ENCODE data around the gene E2F1. TPM values are rescaled to one million over a fixed set of nuclear protein-coding genes. Genes with fewer than 3 reads are reported as not detected.

The E2F1 gene
- total and polyA plus RNA-seq, 3 experiments from 2014 or later, result 0.52 to 72.3 (median 68.8) TPM

DNA sequence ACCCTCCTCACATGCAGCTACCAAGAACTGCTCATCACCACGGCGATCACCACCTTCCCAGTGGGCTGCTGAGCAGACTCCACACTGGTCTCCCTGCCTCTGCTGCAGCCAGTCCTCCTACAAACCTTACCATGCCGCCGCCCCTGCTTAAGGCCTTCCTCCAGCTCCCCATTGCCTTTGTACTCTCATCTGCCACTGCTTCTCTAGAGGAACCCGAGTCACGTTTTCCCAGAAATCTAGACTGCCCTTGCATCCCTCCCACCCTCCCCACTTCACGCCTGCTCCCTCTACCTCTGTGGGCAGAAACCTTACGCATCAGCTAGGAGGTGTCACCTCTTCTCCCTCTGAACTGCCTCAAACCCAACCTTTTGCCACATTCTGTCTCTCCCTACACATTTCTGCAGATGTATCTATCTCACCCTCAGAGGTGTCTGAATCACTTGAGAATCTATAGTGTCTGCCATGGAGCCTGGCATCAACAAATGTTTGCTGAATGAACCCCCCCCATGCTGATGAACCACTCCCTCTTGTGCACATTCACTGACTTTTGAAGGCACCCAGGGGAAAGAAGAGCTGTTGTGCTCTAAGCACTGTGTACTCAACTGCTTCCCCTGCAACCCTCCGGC lies 4.3 kb downstream of the E2F1 start:
- H3K4me1 ChIP-seq (ENCODE audit: insufficient read depth, low read length), result peaks cover 44% of the 10 kb centered on the region
- Mint-ChIP-seq H3K27ac (peak overlapping the region in 4 of 8 donors; percentile 4 to 87 (median 36)), H3K36me3 (no peaks in the 10 kb centered on the region), H3K4me1 (peaks cover 33 to 57% (median 52%) of the 10 kb centered on the region in 3 donors), H3K9me3 (no peaks in the 10 kb centered on the region), H3K4me3 (peak overlapping the region in 1 of 7 donors; percentile 63), H3K27me3 (no peaks in the 10 kb centered on the region)
- H3K36me3 ChIP-seq (ENCODE audit: insufficient read depth, low read length), result no peaks in the 10 kb centered on the region
- H3K27me3 ChIP-seq (ENCODE audit: insufficient read depth, low read length, poor library complexity, severe bottlenecking), result no peaks in the 10 kb centered on the region
- no peaks in the 10 kb centered on the region for H3K9me3 ChIP-seq (ENCODE audit: low read length)
- H3K4me3 ChIP-seq (ENCODE audit: low read length), result no peak overlapping the region
- no peak overlapping the region for H3K27ac ChIP-seq (ENCODE audit: low read depth, low read length)
- ChIA-PET CTCF (interaction anchor here (1.8 to 9.3 kb wide), 2 partner anchors 13 to 38 kb away, joined by 5 to 103 read pairs; partner anchors contain the start of genes ACTL10 and PXMP4), POLR2A (no interaction called here)
- no peak for DNase-seq

DNA sequence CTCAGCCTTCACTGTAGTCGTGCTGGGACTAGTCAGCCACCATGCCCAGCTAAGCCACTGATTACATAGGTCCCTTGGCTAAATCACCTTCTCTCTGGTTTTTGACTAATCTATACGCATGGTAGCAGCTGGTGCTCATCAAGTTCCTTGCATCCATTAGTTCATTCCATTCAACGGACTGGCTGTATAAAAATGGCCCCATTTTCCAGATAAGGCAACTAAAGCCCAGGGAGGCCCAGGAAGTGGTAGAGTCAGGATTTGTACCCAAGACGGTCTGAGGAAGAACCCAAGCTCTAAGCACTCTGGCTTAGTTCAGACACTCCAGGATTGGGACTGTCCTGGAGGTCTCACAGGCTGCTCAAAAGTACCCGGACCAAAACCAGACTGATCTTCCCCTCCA lies 4.9 kb downstream of the E2F1 start:
- peak overlapping the region in 2 of 8 donors; percentile 30 to 43 for H3K27ac Mint-ChIP-seq
- no peaks in the 10 kb centered on the region for H3K36me3 Mint-ChIP-seq
- H3K27me3 ChIP-seq (ENCODE audit: insufficient read depth, low read length, poor library complexity, severe bottlenecking), result no peaks in the 10 kb centered on the region
- POLR2A ChIA-PET, result no interaction called here
- no peak for DNase-seq
- H3K27me3 Mint-ChIP-seq, result no peaks in the 10 kb centered on the region
- H3K4me3 Mint-ChIP-seq, result peak overlapping the region in 1 of 7 donors; percentile 12
- H3K36me3 ChIP-seq (ENCODE audit: insufficient read depth, low read length), result no peaks in the 10 kb centered on the region
- no peaks in the 10 kb centered on the region for H3K9me3 Mint-ChIP-seq
- CTCF ChIA-PET, result interaction anchor here (0.6 to 9.3 kb wide), 4 partner anchors 12 to 232 kb away, joined by 3 to 103 read pairs (median 4); partner anchors contain the start of genes ACTL10, PXMP4 and ZNF341
- H3K9me3 ChIP-seq (ENCODE audit: low read length), result no peaks in the 10 kb centered on the region
- no peak overlapping the region for H3K4me3 ChIP-seq (ENCODE audit: low read length)
- peaks cover 41% of the 10 kb centered on the region for H3K4me1 ChIP-seq (ENCODE audit: insufficient read depth, low read length)
- no peak overlapping the region for H3K27ac ChIP-seq (ENCODE audit: low read depth, low read length)
- peaks cover 29 to 53% (median 47%) of the 10 kb centered on the region in 3 donors for H3K4me1 Mint-ChIP-seq

DNA sequence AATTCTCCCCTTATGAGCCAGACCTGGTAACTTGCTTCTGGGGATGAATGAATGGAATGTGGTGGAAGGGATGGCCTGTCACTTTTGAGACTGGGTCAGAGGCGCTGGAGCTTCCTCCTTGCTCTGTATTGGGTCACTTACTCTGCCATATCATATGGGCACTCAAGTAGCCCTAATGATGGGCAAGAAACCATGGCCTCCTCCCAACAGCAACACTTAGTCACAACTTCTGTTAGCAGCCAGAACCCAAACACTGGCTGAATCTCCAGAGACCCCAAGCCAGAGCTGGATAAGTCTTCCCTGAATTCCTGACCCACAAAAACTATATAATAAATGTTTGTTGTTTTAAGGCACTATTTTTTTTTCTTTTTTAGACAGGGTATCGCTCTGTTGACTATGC lies 5.5 kb downstream of the E2F1 start:
- Mint-ChIP-seq H3K9me3 (no peaks in the 10 kb centered on the region), H3K4me1 (peaks cover 29 to 53% (median 47%) of the 10 kb centered on the region in 3 donors), H3K36me3 (no peaks in the 10 kb centered on the region), H3K27ac (peak overlapping the region in 4 of 8 donors; percentile 55 to 71 (median 63)), H3K4me3 (peak overlapping the region in 2 of 7 donors; percentile 45 to 68), H3K27me3 (no peaks in the 10 kb centered on the region)
- no peaks in the 10 kb centered on the region for H3K36me3 ChIP-seq (ENCODE audit: insufficient read depth, low read length)
- CTCF ChIA-PET, result interaction anchor here (0.6 to 9.3 kb wide), 6 partner anchors 12 to 232 kb away, joined by 3 to 103 read pairs (median 4); partner anchors contain the start of genes ACTL10, PXMP4 and ZNF341
- no peak overlapping the region for H3K27ac ChIP-seq (ENCODE audit: low read depth, low read length)
- H3K27me3 ChIP-seq (ENCODE audit: insufficient read depth, low read length, poor library complexity, severe bottlenecking), result no peaks in the 10 kb centered on the region
- no peak overlapping the region for H3K4me3 ChIP-seq (ENCODE audit: low read length)
- H3K9me3 ChIP-seq (ENCODE audit: low read length), result no peaks in the 10 kb centered on the region
- peaks cover 41% of the 10 kb centered on the region for H3K4me1 ChIP-seq (ENCODE audit: insufficient read depth, low read length)
- POLR2A ChIA-PET, result interaction anchor here (0.8 kb wide), 1 partner anchor 40 kb away, joined by 3 read pairs; the partner anchor contains the start of gene PXMP4
- DNase-seq, result no peak

DNA sequence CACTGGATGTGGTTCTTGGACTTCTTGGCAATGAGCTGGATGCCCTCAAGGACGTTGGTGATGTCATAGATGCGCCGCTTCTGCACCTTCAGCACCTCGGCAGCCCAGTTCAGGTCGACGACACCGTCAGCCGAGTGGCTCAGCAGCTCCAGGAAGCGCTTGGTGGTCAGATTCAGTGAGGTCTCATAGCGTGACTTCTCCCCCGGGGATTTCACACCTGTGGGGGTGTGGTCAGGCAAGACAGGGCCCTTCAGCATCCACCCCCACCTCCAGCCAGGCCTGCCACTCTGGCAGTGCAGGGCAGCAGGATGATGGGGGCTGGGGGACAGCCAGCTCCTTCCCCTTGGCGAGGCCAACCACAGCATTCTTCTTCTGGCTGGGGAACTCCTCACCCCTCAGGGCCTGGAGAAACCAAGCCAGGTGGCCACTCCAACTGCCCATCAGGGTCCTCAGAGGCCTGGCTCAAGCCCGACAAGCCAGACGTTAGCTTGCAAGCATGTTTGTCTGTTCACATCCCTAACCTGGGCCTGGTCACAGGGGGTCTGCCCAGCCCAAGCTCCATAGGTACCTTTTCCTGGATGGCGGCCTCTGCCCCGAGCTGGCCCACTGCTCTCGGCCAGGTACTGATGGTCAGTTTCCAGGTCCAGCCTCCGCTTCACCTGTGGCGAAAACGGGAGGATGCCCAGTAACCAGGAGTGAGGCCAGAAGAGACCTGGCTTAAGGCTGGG lies 6.3 kb downstream of the E2F1 start:
- H3K27me3 ChIP-seq (ENCODE audit: insufficient read depth, low read length, poor library complexity, severe bottlenecking), result no peaks in the 10 kb centered on the region
- Mint-ChIP-seq H3K36me3 (no peaks in the 10 kb centered on the region), H3K9me3 (no peaks in the 10 kb centered on the region), H3K4me3 (peak overlapping the region; percentile 3 to 57 (median 41)), H3K27me3 (no peaks in the 10 kb centered on the region), H3K27ac (peak overlapping the region; percentile 26 to 83 (median 68)), H3K4me1 (peaks cover 28 to 49% (median 47%) of the 10 kb centered on the region in 3 donors)
- peak in 4 of 5 donors; percentile 23 to 76 (median 35) for DNase-seq
- ChIA-PET CTCF (interaction anchor here (1.0 to 9.3 kb wide), 6 partner anchors 11 to 222 kb away, joined by 3 to 103 read pairs (median 4); partner anchors contain the start of genes ACTL10, C20orf144 and PXMP4), POLR2A (interaction anchor here (0.8 to 2.9 kb wide), 7 partner anchors 9 to 52 kb away, joined by 3 to 24 read pairs (median 4); partner anchors contain the start of genes ACTL10, PXMP4 and ZNF341)
- no peaks in the 10 kb centered on the region for H3K9me3 ChIP-seq (ENCODE audit: low read length)
- peaks cover 39% of the 10 kb centered on the region for H3K4me1 ChIP-seq (ENCODE audit: insufficient read depth, low read length)
- H3K4me3 ChIP-seq (ENCODE audit: low read length), result no peak overlapping the region
- H3K27ac ChIP-seq (ENCODE audit: low read depth, low read length), result no peak overlapping the region
- no peaks in the 10 kb centered on the region for H3K36me3 ChIP-seq (ENCODE audit: insufficient read depth, low read length)

DNA sequence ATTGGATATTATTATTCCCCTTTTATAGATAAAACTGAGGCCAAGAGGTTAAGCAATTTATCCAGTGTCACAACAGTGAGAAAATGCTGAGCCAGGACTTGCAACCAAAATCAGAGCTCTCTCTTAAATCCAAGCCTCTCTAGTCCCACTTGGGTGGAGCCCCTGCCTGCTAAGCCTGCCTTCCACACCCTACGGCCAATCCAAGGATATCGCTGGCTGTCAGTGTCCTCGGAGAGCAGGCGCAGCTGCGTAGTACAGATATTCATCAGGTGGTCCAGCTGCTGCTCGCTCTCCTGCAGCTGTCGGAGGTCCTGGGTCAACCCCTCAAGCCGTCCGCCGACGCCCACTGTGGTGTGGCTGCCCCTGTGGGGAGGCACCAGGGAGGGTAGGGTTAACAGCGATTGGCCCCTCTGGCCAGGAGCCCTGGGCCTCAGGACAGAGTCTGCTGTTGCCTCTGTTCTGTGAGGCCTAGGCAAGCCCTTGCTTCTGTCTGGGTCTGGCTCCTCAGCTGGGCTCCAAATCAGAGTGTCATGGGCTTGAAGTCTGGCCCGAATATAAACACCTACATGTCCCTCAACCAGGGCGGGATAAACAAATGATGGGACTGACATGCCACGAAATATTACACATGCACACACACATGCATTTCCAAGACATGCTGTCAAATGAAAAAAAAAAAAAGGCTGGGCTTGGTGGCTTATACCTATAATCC lies 8.0 kb downstream of the E2F1 start:
- Mint-ChIP-seq H3K36me3 (peaks cover 0 to 2% (median 0%) of the 10 kb centered on the region in 3 donors), H3K9me3 (no peaks in the 10 kb centered on the region), H3K27me3 (no peaks in the 10 kb centered on the region), H3K4me3 (peak overlapping the region in 4 of 7 donors; percentile 11 to 79 (median 54)), H3K27ac (peak overlapping the region in 5 of 8 donors; percentile 64 to 92 (median 73)), H3K4me1 (peaks cover 33 to 57% (median 54%) of the 10 kb centered on the region in 3 donors)
- Histone ChIP-seq H3K4me3 (ENCODE audit: low read length) (no peak overlapping the region), H3K36me3 (ENCODE audit: insufficient read depth, low read length) (no peaks in the 10 kb centered on the region), H3K27me3 (ENCODE audit: insufficient read depth, low read length, poor library complexity, severe bottlenecking) (no peaks in the 10 kb centered on the region), H3K27ac (ENCODE audit: low read depth, low read length) (no peak overlapping the region), H3K9me3 (ENCODE audit: low read length) (no peaks in the 10 kb centered on the region), H3K4me1 (ENCODE audit: insufficient read depth, low read length) (peaks cover 47% of the 10 kb centered on the region)
- CTCF ChIA-PET, result interaction anchor here (9.3 kb wide), 1 partner anchor 9 kb away, joined by 103 read pairs; the partner anchor contains the start of gene ACTL10
- POLR2A ChIA-PET, result interaction anchor here (0.5 to 2.9 kb wide), 2 partner anchors 10 to 40 kb away, joined by 6 to 24 read pairs; partner anchors contain the start of gene ACTL10
- no peak for DNase-seq

GRCh38 chr20:33676652-33677645 lies 9.2 kb downstream of the E2F1 start:
- H3K4me3 Mint-ChIP-seq, result no peak overlapping the region

More at GRCh38 chr20:33676652-33677645, 9.2 kb downstream of the E2F1 start:
- CTCF ChIA-PET, result interaction anchor here (1.1 to 9.3 kb wide), 3 partner anchors 8 to 10 kb away, joined by 5 to 103 read pairs (median 10); partner anchors contain the start of gene ACTL10
- POLR2A ChIA-PET, result interaction anchor here (2.9 kb wide), 1 partner anchor 9 kb away, joined by 24 read pairs; the partner anchor contains the start of gene ACTL10
- H3K27ac ChIP-seq (ENCODE audit: low read depth, low read length), result no peak overlapping the region
- H3K9me3 ChIP-seq (ENCODE audit: low read length), result no peaks in the 10 kb centered on the region
- H3K4me1 ChIP-seq (ENCODE audit: insufficient read depth, low read length), result peaks cover 52% of the 10 kb centered on the region
- peaks cover 37 to 65% (median 61%) of the 10 kb centered on the region in 3 donors for H3K4me1 Mint-ChIP-seq
- H3K36me3 ChIP-seq (ENCODE audit: insufficient read depth, low read length), result no peaks in the 10 kb centered on the region
- no peak overlapping the region for H3K4me3 ChIP-seq (ENCODE audit: low read length)
- peak overlapping the region in 1 of 8 donors; percentile 73 for H3K27ac Mint-ChIP-seq
- H3K27me3 Mint-ChIP-seq, result no peaks in the 10 kb centered on the region
- no peaks in the 10 kb centered on the region for H3K27me3 ChIP-seq (ENCODE audit: insufficient read depth, low read length, poor library complexity, severe bottlenecking)
- no peak for DNase-seq
- no peaks in the 10 kb centered on the region for H3K9me3 Mint-ChIP-seq
- peaks cover 0 to 2% (median 0%) of the 10 kb centered on the region in 3 donors for H3K36me3 Mint-ChIP-seq
